T-helper 1 cell treated with Interleukin-12 subunit alpha and Interleukin-12 subunit beta and Interleukin-4 antibody, amounts not matched to agents 30 μg/mL and 1 μg/mL, for 36 hours (primary cell): ENCODE measurements around the gene MAP1LC3B.

ENCODE experiments used
- H3K27ac Mint-ChIP-seq: one replicate; pipeline ENCODE4 v1.8.0; 2021; ENCODE audit warnings: mild to moderate bottlenecking, mixed read lengths
- H3K27me3 Mint-ChIP-seq: one replicate; pipeline ENCODE4 v1.8.0; 2021; ENCODE audit warnings: low read depth, mixed read lengths
- H3K36me3 Mint-ChIP-seq: one replicate; pipeline ENCODE4 v1.8.0; 2021; ENCODE audit warnings: low read depth, mixed read lengths
- H3K4me1 Mint-ChIP-seq: one replicate; pipeline ENCODE4 v1.8.0; 2021; ENCODE audit warnings: low read depth, mixed read lengths
- H3K4me3 Mint-ChIP-seq: one replicate; pipeline ENCODE4 v1.8.0; 2021; ENCODE audit warnings: mild to moderate bottlenecking, moderate library complexity, mixed read lengths
- H3K9me3 Mint-ChIP-seq: one replicate; pipeline ENCODE4 v1.8.0; 2021; ENCODE audit warnings: mixed read lengths

MAP1LC3B gene

DNA sequence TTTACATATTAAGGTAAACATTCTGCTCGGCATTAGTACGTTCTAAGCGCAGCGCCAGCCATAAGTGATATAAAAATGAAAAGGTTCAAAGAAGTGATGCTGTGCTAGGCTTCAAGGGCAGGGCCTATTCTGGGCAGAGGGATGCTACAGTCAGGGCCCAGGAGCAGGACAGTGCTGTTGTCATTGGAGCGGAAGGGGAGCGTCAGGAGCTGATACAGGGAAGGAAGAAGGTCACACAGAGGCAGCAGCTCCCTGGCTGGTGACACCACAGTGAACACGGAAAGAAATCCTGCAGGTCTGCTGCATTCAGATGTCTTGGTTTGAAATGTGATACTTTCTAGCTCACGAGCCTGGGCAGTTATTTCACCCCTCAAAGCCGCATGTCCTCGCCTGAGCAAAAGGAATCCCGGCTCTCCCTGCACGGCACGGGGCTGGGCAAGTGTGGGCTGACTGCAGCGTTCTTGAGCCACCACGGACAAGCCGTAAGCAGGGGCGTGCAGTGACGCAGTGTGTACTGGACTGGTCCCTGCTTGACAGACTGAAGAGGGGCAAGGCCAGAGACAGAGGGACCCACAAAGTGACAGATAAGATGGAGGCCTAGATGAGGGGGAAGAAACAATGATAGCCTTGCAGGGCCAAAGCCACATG is 59.6 kb downstream of the MAP1LC3B start:
- no peaks in the 10 kb centered on the region for H3K9me3 Mint-ChIP-seq
- H3K4me3 Mint-ChIP-seq: no peak overlapping the region
- no peaks in the 10 kb centered on the region for H3K36me3 Mint-ChIP-seq
- no peak overlapping the region for H3K27ac Mint-ChIP-seq
- peaks cover 1% of the 10 kb centered on the region for H3K4me1 Mint-ChIP-seq
- H3K27me3 Mint-ChIP-seq: no peaks in the 10 kb centered on the region

DNA sequence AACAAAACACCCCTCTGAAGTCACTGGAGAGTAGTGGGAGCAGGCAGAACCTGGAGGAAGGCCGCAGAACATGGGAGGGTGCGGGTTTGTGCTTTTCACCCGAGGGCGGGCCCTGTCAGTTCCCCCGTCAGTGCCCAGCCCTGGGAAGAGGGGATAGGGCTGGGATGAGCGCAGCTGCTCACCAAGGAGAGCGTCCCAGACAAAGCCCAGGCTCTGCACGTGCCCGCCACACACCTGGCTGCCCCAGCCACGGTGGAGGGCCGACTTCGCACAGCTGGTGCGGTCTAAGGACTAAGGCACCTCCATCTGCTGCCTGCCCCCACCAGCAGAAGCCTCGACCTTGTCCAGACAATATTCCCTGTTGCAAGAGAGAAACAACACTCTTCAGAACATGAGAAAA is 61.2 kb downstream of the MAP1LC3B start:
- no peak overlapping the region for H3K27ac Mint-ChIP-seq

More for the DNA sequence above, 61.2 kb downstream of the MAP1LC3B start:
- no peaks in the 10 kb centered on the region for H3K27me3 Mint-ChIP-seq
- peaks cover 7% of the 10 kb centered on the region for H3K4me1 Mint-ChIP-seq
- H3K36me3 Mint-ChIP-seq: no peaks in the 10 kb centered on the region
- H3K4me3 Mint-ChIP-seq: no peak overlapping the region
- H3K9me3 Mint-ChIP-seq: no peaks in the 10 kb centered on the region
